PC-3 (cell line): Measurements from ENCODE around the gene TMUB1. TPM values are rescaled to one million over a fixed set of nuclear protein-coding genes. Genes with fewer than 3 reads are reported as not detected.

ENCODE experiments used
- ATAC-seq: fragments of 200-7000 bp; cut with Tn5 transposase; 2 replicates; pipeline ENCODE4 v1.9.1; 2020; ENCODE audit warnings: mild to moderate bottlenecking, moderate library complexity
- Bru-seq: library from RNA; stranded (reverse); fragments of 400-500 nt; gene quantifications from one replicate; lab custom pipeline; 2021; lab: Mats Ljungman, UMichigan
- BruChase-seq, 2 experiments: library from RNA; stranded (reverse); fragments of 400-500 nt; gene quantifications; one replicate each; lab custom pipeline; 2021; lab: Mats Ljungman, UMichigan
- BruUV-seq: library from RNA; stranded (reverse); fragments of 400-500 nt; replicated peaks from 2 replicates; lab custom pipeline; 2021; lab: Mats Ljungman, UMichigan
- CTCF ChIA-PET: fragments of 300-600 bp; sonication (Branson Sonifier 250); formaldehyde crosslinking; loops from one replicate; lab custom pipeline; 2022; ENCODE audit warnings: antibody characterized with exemption; lab: Charles Lee
- POLR2A ChIA-PET: fragments of 300-600 bp; sonication (Branson Sonifier 250); formaldehyde crosslinking; loops from one replicate; lab custom pipeline; 2022; ENCODE audit warnings: antibody characterized with exemption; ENCODE audit not compliant: unreplicated experiment; lab: Charles Lee
- DNase-seq: peaks from one replicate; pipeline ENCODE4 v3.0.0-alpha.2; 2015
- H2AFZ ChIP-seq: fragments of 300-600 bp; sonication (generic); 2 replicates; pipeline ENCODE4 v1.6.0; 2016; ENCODE audit warnings: antibody characterized with exemption, low read length
- H3F3A ChIP-seq: fragments of 300-600 bp; sonication (generic); one replicate; pipeline ENCODE4 v1.6.0; 2017; ENCODE audit warnings: antibody characterized with exemption, low read length, control low read depth, mild to moderate bottlenecking; ENCODE audit not compliant: unreplicated experiment
- H3K27ac ChIP-seq: fragments of 300-600 bp; sonication (generic); 2 replicates; pipeline ENCODE4 v1.5.1; 2016; ENCODE audit warnings: mild to moderate bottlenecking, low read length
- H3K27me3 ChIP-seq: fragments of 300-600 bp; sonication (generic); 2 replicates; pipeline ENCODE4 v1.6.1; 2016; ENCODE audit warnings: low read length, mixed read lengths
- H3K36me3 ChIP-seq: fragments of 300-600 bp; sonication (generic); 2 replicates; pipeline ENCODE4 v1.6.1; 2016; ENCODE audit warnings: low read depth, mixed run types, low read length, mixed read lengths
- H3K4me1 ChIP-seq: fragments of 300-600 bp; sonication (generic); 2 replicates; pipeline ENCODE4 v1.5.1; 2016; ENCODE audit warnings: low read length; ENCODE audit not compliant: insufficient read depth
- H3K4me2 ChIP-seq: fragments of 300-600 bp; sonication (generic); 2 replicates; pipeline ENCODE4 v1.6.0; 2016; ENCODE audit warnings: low read length
- H3K4me3 ChIP-seq: fragments of 300-600 bp; sonication (generic); 2 replicates; pipeline ENCODE4 v1.5.1; 2016; ENCODE audit warnings: mild to moderate bottlenecking, low read length, mixed read lengths
- H3K79me2 ChIP-seq: fragments of 300-600 bp; sonication (generic); 2 replicates; pipeline ENCODE4 v1.6.1; 2017; ENCODE audit warnings: low read length, mixed read lengths
- H3K9ac ChIP-seq: fragments of 300-600 bp; sonication (generic); 2 replicates; pipeline ENCODE4 v1.6.0; 2016; ENCODE audit warnings: mild to moderate bottlenecking, low read length
- H3K9me2 ChIP-seq: fragments of 300-600 bp; sonication (generic); replicated peaks from 2 replicates; pipeline ENCODE4 v1.6.1; 2016; ENCODE audit warnings: mixed run types, low read length, mixed read lengths
- H3K9me3 ChIP-seq: fragments of 300-600 bp; sonication (generic); 2 replicates; pipeline ENCODE4 v1.6.1; 2016; ENCODE audit warnings: low read length, mixed read lengths
- H4K20me1 ChIP-seq: fragments of 300-600 bp; sonication (generic); 2 replicates; pipeline ENCODE4 v1.6.1; 2016; ENCODE audit warnings: low read length, mixed read lengths
- EZH2 ChIP-seq: fragments of 300-600 bp; sonication (generic); IDR thresholded peaks from one replicate; pipeline ENCODE4 v1.6.1; 2017; ENCODE audit warnings: antibody characterized with exemption, mild to moderate bottlenecking, low read length; ENCODE audit not compliant: unreplicated experiment
- EZH2phosphoT487 ChIP-seq: fragments of 300-600 bp; sonication (generic); IDR thresholded peaks from 2 replicates; pipeline ENCODE4 v1.6.1; 2018; ENCODE audit warnings: mild to moderate bottlenecking, antibody characterized with exemption, low read length, borderline replicate concordance
- intact Hi-C: fragments of 100-400 bp; cut with micrococcal nuclease; formaldehyde crosslinking; loops from 2 replicates; pipeline ENCODE4 v1.9.0; 2023
- long read RNA-seq: library from polyadenylated mRNA; unstranded; transcript quantifications from one replicate; pipeline ENCODE4 v2.0.0, GENCODE V29; 2021; ENCODE audit not compliant: unreplicated experiment
- total RNA-seq: library from RNA; depleted of rRNA; stranded (reverse); fragments of >200 nt; gene quantifications from 2 replicates; pipeline ENCODE4 v1.2.3, GENCODE V29; 2014; rRNA removed
- TF ChIP-seq, protein P1 (sequence below): fragments of 300-600 bp; sonication (generic); conservative IDR thresholded peaks from 2 replicates; pipeline ENCODE4 v1.5.1; 2017; ENCODE audit warnings: antibody characterized with exemption, low read depth, mild to moderate bottlenecking, low read length

Gene TMUB1
- 52.1 and 71.6 TPM in 2 replicates for total RNA-seq
- Bru-seq, nascent RNA: percentile 76 among the genes with signal in this experiment
- percentile 96 among the genes with signal in this experiment for BruChase-seq, experiment 1, labeled RNA remaining after a 6-hour chase
- percentile 82 among the genes with signal in this experiment for BruChase-seq, experiment 2, labeled RNA remaining after a 2-hour chase
- long read RNA-seq, transcript TMUB1-202 (3 exons, 1,563 nt): minor isoform, 9 of 127 reads
- long read RNA-seq, transcript TMUB1-203 (2 exons, 1,549 nt): major isoform, 45 of 127 reads
- long read RNA-seq, transcript TMUB1-201 (3 exons, 1,353 nt): minor isoform, 41 of 127 reads
- long read RNA-seq, partial matches to known transcripts: 24 of 127 reads
- long read RNA-seq, other reads (novel, unspliced or antisense): 3 of 127 reads

- ATAC-seq: peak; percentile 13
- Histone ChIP-seq H3K36me3 (no peaks in the 10 kb centered on the region; the same call in 1 of the 2 replicates), H3K4me1 (peaks cover 47% of the 10 kb centered on the region), H3K9me3 (no peaks in the 10 kb centered on the region), H3K27me3 (no peaks in the 10 kb centered on the region), H3F3A (no peaks in the 10 kb centered on the region), H3K9ac (peak within 1 kb of the TSS; percentile 98), H4K20me1 (no peaks in the 10 kb centered on the region), H3K27ac (peak within 1 kb of the TSS; percentile 65), H3K9me2 (no peaks in the 10 kb centered on the region), H3K4me2 (peak within 1 kb of the TSS; percentile 95), H3K79me2 (peaks cover 55% of the 10 kb centered on the region), H3K4me3 (peak within 1 kb of the TSS; percentile 91), H2AFZ (peak within 1 kb of the TSS; percentile 97)
- TF ChIP-seq EZH2 (no peak), EZH2phosphoT487 (no peak)
- TF ChIP-seq, protein P1, sequence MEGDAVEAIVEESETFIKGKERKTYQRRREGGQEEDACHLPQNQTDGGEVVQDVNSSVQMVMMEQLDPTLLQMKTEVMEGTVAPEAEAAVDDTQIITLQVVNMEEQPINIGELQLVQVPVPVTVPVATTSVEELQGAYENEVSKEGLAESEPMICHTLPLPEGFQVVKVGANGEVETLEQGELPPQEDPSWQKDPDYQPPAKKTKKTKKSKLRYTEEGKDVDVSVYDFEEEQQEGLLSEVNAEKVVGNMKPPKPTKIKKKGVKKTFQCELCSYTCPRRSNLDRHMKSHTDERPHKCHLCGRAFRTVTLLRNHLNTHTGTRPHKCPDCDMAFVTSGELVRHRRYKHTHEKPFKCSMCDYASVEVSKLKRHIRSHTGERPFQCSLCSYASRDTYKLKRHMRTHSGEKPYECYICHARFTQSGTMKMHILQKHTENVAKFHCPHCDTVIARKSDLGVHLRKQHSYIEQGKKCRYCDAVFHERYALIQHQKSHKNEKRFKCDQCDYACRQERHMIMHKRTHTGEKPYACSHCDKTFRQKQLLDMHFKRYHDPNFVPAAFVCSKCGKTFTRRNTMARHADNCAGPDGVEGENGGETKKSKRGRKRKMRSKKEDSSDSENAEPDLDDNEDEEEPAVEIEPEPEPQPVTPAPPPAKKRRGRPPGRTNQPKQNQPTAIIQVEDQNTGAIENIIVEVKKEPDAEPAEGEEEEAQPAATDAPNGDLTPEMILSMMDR: no peak
- peak; percentile 49 for DNase-seq
- no TSS peak for BruUV-seq
- intact Hi-C loops: no loop called here
- CTCF ChIA-PET: no interaction called here
- POLR2A ChIA-PET: interaction anchor here (0.7 kb wide), 1 partner anchor 20 kb away, joined by 23 read pairs; no protein-coding TSS in a partner anchor
Measured at GRCh38 chr7:151083071-151083823, at the start of gene TMUB1. Gene TMUB1, minus strand, starts transcription at chr7:151083493. Its CDS starts 930 bp downstream, at chr7:151082563.

DNA sequence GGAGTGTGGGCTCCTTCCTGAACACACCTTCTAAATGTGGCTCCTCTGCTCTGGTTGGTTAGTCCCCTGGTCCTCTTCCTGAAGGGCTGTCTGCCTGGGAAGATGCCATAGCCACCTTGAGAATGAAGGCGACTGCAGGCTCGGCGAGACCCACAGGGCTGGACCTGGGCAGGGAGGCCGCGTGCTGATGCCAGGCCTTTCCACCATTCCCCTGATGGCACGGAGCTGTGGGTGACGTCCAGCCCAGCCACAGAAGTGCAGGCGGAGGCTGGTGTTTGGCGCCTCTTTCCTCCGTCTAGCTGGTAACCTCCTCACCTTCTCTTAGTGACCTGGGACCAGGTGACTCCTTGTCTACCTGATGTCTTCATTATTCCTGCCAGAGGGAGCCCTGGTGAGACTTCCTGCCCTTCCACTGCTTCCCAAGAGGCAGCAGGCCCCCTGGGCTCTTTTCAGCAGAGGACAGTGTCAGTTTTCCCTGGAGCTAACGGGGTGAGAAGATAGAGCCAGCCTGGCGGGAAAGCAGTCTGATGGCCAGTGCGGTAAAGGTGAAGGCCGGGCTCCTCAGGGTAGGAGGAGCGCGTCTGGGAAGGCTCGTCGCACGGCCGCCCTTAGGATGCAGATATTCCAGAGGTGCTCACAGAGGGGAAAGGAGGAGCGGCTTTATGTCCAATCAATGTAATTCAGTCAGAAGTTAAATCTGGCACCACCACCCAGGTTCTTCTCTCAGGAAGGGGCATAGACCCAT lies 49.3 kb upstream of the TMUB1 start:
- H3K9me2 ChIP-seq: no peaks in the 10 kb centered on the region
- H3K9me3 ChIP-seq: no peaks in the 10 kb centered on the region
- ATAC-seq: no peak
- H3K27ac ChIP-seq: no peak overlapping the region
- no peak overlapping the region for H3K4me2 ChIP-seq
- H3K9ac ChIP-seq: no peak overlapping the region
- no peaks in the 10 kb centered on the region for H4K20me1 ChIP-seq
- ChIA-PET CTCF (no interaction called here), POLR2A (no interaction called here)
- no peaks in the 10 kb centered on the region for H3K4me1 ChIP-seq
- no peaks in the 10 kb centered on the region for H3F3A ChIP-seq
- no peaks in the 10 kb centered on the region for H3K79me2 ChIP-seq
- peaks cover 2% of the 10 kb centered on the region; the same call in 1 of the 2 replicates for H3K36me3 ChIP-seq
- no TSS peak for BruUV-seq
- TF ChIP-seq, protein P1: no peak
- TF ChIP-seq EZH2: no peak
- no peak for TF ChIP-seq EZH2phosphoT487
- intact Hi-C loops: no loop called here
- DNase-seq: no peak
- H2AFZ ChIP-seq: no peak overlapping the region
- H3K27me3 ChIP-seq: no peaks in the 10 kb centered on the region
- no peak overlapping the region for H3K4me3 ChIP-seq
